Neural progenitor cell (in vitro differentiated cells): Measurements from ENCODE around the gene C4BPB. TPM values are rescaled to one million over a fixed set of nuclear protein-coding genes. Genes with fewer than 3 reads are reported as not detected.

Source experiments
- DNase-seq: peaks from one replicate; pipeline ENCODE4 v3.0.0-alpha.2; 2016; ENCODE audit warnings: low spot score
- H2AFZ ChIP-seq: fragments of 200-600 bp; sonication (generic); replicated peaks from 2 replicates; pipeline ENCODE4 v1.6.1; 2016; ENCODE audit warnings: antibody characterized with exemption
- H3F3A ChIP-seq: fragments of 200-600 bp; sonication (generic); 2 replicates; pipeline ENCODE4 v1.6.1; 2016; ENCODE audit warnings: antibody characterized with exemption, low read depth
- H3K27ac ChIP-seq: fragments of 200-600 bp; sonication (generic); 2 replicates; pipeline ENCODE4 v1.5.1; 2016; ENCODE audit warnings: mild to moderate bottlenecking
- H3K27me3 ChIP-seq: fragments of 200-600 bp; sonication (generic); 2 replicates; pipeline ENCODE4 v1.6.1; 2016; ENCODE audit warnings: mild to moderate bottlenecking, moderate library complexity
- H3K36me3 ChIP-seq: fragments of 200-600 bp; sonication (generic); 2 replicates; pipeline ENCODE4 v1.5.1; 2016
- H3K4me1 ChIP-seq: fragments of 200-600 bp; sonication (generic); 2 replicates; pipeline ENCODE4 v1.6.1; 2016; ENCODE audit warnings: mixed run types
- H3K4me2 ChIP-seq: fragments of 200-600 bp; sonication (generic); 2 replicates; pipeline ENCODE4 v1.6.1; 2016
- H3K4me3 ChIP-seq: fragments of 200-600 bp; sonication (generic); 2 replicates; pipeline ENCODE4 v1.5.1; 2016
- H3K79me2 ChIP-seq: fragments of 200-600 bp; sonication (generic); 2 replicates; pipeline ENCODE4 v1.6.1; 2016; ENCODE audit warnings: low read depth
- H3K9ac ChIP-seq: fragments of 200-600 bp; sonication (generic); 2 replicates; pipeline ENCODE4 v1.6.1; 2016
- H3K9me3 ChIP-seq: fragments of 200-600 bp; sonication (generic); 2 replicates; pipeline ENCODE4 v1.5.1; 2016; ENCODE audit warnings: low read depth
- H4K20me1 ChIP-seq: fragments of 200-600 bp; sonication (generic); 2 replicates; pipeline ENCODE4 v1.6.1; 2016; ENCODE audit warnings: low read depth
- H3K27ac Mint-ChIP-seq: 3 replicates; pipeline ENCODE4 v1.8.0; 2021; ENCODE audit warnings: mixed read lengths
- H3K27me3 Mint-ChIP-seq: 2 replicates; pipeline ENCODE4 v1.8.0; 2022; ENCODE audit warnings: low read depth, mild to moderate bottlenecking, inconsistent platforms, moderate library complexity, mixed read lengths; ENCODE audit not compliant: insufficient read depth
- H3K36me3 Mint-ChIP-seq: 3 replicates; pipeline ENCODE4 v1.8.0; 2021; ENCODE audit warnings: mixed read lengths
- H3K4me1 Mint-ChIP-seq: 3 replicates; pipeline ENCODE4 v1.8.0; 2021; ENCODE audit warnings: mixed read lengths
- H3K4me3 Mint-ChIP-seq: 3 replicates; pipeline ENCODE4 v1.8.0; 2021; ENCODE audit warnings: mild to moderate bottlenecking, moderate library complexity, mixed read lengths
- H3K9me3 Mint-ChIP-seq: 3 replicates; pipeline ENCODE4 v1.8.0; 2020; ENCODE audit warnings: mixed read lengths
- CTCF ChIP-seq: fragments of 200-600 bp; sonication (generic); IDR thresholded peaks from 2 replicates; pipeline ENCODE4 v1.5.1; 2017; ENCODE audit warnings: antibody characterized with exemption, mild to moderate bottlenecking
- EZH2 ChIP-seq: fragments of 200-600 bp; sonication (generic); IDR thresholded peaks from 2 replicates; pipeline ENCODE4 v1.6.1; 2017; ENCODE audit warnings: antibody characterized with exemption, mild to moderate bottlenecking, moderate library complexity
- EZH2phosphoT487 ChIP-seq: fragments of 200-600 bp; sonication (generic); IDR thresholded peaks from 2 replicates; pipeline ENCODE4 v1.6.1; 2017; ENCODE audit warnings: antibody characterized with exemption
- total RNA-seq: library from RNA; depleted of rRNA; stranded (reverse); fragments of >200 nt; gene quantifications from 2 replicates; pipeline ENCODE4 v1.2.3, GENCODE V29; 2015; ENCODE audit warnings: low replicate concordance

The C4BPB gene
- total RNA-seq, 1 donor from 2014 or later: not detected

GRCh38 chr1:207085887-207086286 is 2.8 kb upstream of the C4BPB start:
- Histone ChIP-seq H3K27ac (no peak overlapping the region), H3K36me3 (no peaks in the 10 kb centered on the region), H3K79me2 (no peaks in the 10 kb centered on the region), H3K9ac (no peak overlapping the region), H3K4me3 (no peak overlapping the region), H3F3A (no peaks in the 10 kb centered on the region), H3K4me1 (no peaks in the 10 kb centered on the region), H4K20me1 (no peaks in the 10 kb centered on the region), H3K4me2 (no peak overlapping the region), H3K9me3 (no peaks in the 10 kb centered on the region), H3K27me3 (no peaks in the 10 kb centered on the region), H2AFZ (no peak overlapping the region)
- DNase-seq: no peak
- Mint-ChIP-seq H3K27me3 (no peaks in the 10 kb centered on the region), H3K9me3 (no peaks in the 10 kb centered on the region), H3K27ac (no peak overlapping the region), H3K36me3 (no peaks in the 10 kb centered on the region), H3K4me3 (no peak overlapping the region), H3K4me1 (peaks cover 2% of the 10 kb centered on the region)
- TF ChIP-seq EZH2 (no peak), CTCF (no peak), EZH2phosphoT487 (no peak)

- H3K36me3 ChIP-seq: no peaks in the 10 kb centered on the region
- no peak for TF ChIP-seq CTCF
- no peak for TF ChIP-seq EZH2
- TF ChIP-seq EZH2phosphoT487: no peak
- H3K27ac Mint-ChIP-seq: no peak overlapping the region
- H3K9me3 Mint-ChIP-seq: no peaks in the 10 kb centered on the region
- no peaks in the 10 kb centered on the region for H4K20me1 ChIP-seq
- H3K9me3 ChIP-seq: no peaks in the 10 kb centered on the region
- no peaks in the 10 kb centered on the region for H3F3A ChIP-seq
- H3K27me3 Mint-ChIP-seq: no peaks in the 10 kb centered on the region
- H3K4me3 Mint-ChIP-seq: no peak overlapping the region
- peaks cover 2% of the 10 kb centered on the region for H3K4me1 Mint-ChIP-seq
- no peaks in the 10 kb centered on the region for H3K27me3 ChIP-seq
- H3K4me2 ChIP-seq: no peak overlapping the region
- no peak overlapping the region for H3K27ac ChIP-seq
- no peak overlapping the region for H3K9ac ChIP-seq
- no peaks in the 10 kb centered on the region for H3K4me1 ChIP-seq
- H3K4me3 ChIP-seq: no peak overlapping the region
- no peak overlapping the region for H2AFZ ChIP-seq
- no peak for DNase-seq
- H3K36me3 Mint-ChIP-seq: no peaks in the 10 kb centered on the region
- H3K79me2 ChIP-seq: no peaks in the 10 kb centered on the region
Observed at GRCh38 chr1:207088161-207088560, 499 bp upstream of the C4BPB start.

GRCh38 chr1:207089627-207090355 is 1.1 kb downstream of the C4BPB start:
- H3K9me3 ChIP-seq: no peaks in the 10 kb centered on the region
- H3F3A ChIP-seq: no peaks in the 10 kb centered on the region
- Mint-ChIP-seq H3K27ac (no peak overlapping the region), H3K4me1 (no peaks in the 10 kb centered on the region), H3K27me3 (no peaks in the 10 kb centered on the region), H3K4me3 (no peak overlapping the region), H3K9me3 (no peaks in the 10 kb centered on the region), H3K36me3 (no peaks in the 10 kb centered on the region)
- no peak overlapping the region for H3K9ac ChIP-seq
- H3K4me2 ChIP-seq: no peak overlapping the region
- H3K4me3 ChIP-seq: no peak overlapping the region
- no peak for DNase-seq
- no peaks in the 10 kb centered on the region for H3K27me3 ChIP-seq
- H3K4me1 ChIP-seq: no peaks in the 10 kb centered on the region
- H3K79me2 ChIP-seq: no peaks in the 10 kb centered on the region
- no peak overlapping the region for H3K27ac ChIP-seq
- no peak overlapping the region for H2AFZ ChIP-seq
- H3K36me3 ChIP-seq: no peaks in the 10 kb centered on the region
- H4K20me1 ChIP-seq: no peaks in the 10 kb centered on the region
- no peak for TF ChIP-seq CTCF
- TF ChIP-seq EZH2phosphoT487: no peak
- TF ChIP-seq EZH2: no peak
